ENCODE data around the gene NELFA.

GRCh38 chr4:1969928-1970723, 38.6 kb downstream of the NELFA start:
- TF ChIP-seq, protein P1, sequence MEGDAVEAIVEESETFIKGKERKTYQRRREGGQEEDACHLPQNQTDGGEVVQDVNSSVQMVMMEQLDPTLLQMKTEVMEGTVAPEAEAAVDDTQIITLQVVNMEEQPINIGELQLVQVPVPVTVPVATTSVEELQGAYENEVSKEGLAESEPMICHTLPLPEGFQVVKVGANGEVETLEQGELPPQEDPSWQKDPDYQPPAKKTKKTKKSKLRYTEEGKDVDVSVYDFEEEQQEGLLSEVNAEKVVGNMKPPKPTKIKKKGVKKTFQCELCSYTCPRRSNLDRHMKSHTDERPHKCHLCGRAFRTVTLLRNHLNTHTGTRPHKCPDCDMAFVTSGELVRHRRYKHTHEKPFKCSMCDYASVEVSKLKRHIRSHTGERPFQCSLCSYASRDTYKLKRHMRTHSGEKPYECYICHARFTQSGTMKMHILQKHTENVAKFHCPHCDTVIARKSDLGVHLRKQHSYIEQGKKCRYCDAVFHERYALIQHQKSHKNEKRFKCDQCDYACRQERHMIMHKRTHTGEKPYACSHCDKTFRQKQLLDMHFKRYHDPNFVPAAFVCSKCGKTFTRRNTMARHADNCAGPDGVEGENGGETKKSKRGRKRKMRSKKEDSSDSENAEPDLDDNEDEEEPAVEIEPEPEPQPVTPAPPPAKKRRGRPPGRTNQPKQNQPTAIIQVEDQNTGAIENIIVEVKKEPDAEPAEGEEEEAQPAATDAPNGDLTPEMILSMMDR (conservative IDR thresholded peaks at IDR 0.05; ENCODE audit: low read depth, low read length) = no peak
- TF ChIP-seq EZH2 (IDR thresholded peaks at IDR 0.05; ENCODE audit: borderline replicate concordance, low read depth, low read length, poor library complexity, severe bottlenecking) = no peak
